ENCODE results near the gene ZNF789.

The ZNF789 gene

DNA sequence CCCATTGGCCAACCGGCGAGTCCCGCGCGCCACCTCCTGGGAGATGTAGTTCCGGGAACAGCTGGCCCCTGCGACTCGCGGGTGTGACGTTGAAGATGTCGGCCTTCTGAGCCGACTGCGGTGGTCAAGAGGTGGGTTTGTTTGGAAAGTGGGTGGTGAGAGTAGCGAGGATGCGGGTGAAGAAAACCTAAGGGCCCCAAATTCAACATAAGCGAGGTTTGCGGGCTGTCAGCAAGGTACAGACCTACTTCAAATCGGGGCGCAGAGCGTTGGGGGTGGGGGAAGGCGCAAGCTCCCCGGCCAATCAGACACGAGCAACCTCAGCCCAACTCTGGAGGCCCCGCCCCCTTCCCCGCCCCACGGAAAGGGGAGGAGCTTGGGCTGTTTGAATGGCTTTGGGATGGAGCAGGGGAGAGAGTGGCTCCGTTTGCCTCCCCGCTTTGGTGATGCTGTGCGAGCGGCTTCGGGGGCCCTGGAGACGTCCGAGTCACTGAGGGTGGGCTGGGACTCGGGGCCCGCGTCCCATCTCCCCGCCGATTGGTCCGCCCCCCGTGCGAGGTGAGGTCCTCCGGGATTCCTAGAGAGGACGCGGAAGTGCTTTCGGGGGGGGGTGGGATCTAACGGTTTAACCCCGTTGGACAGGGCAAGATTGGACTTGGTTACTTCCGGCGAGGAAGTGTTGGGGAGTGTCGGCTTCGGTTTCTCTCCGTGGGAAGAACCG lies 32.1 kb downstream of the ZNF789 start, which contains the start of gene ZKSCAN5:
ZKSCAN5 (plus strand) TSS at position 60 of the 721 bp plus-strand sequence. CDS start 1,383 bp downstream, outside the sequence.
- DNase-seq (ENCODE audit: low read depth in 2 of 2) = peak; percentile 88 to 90

DNA sequence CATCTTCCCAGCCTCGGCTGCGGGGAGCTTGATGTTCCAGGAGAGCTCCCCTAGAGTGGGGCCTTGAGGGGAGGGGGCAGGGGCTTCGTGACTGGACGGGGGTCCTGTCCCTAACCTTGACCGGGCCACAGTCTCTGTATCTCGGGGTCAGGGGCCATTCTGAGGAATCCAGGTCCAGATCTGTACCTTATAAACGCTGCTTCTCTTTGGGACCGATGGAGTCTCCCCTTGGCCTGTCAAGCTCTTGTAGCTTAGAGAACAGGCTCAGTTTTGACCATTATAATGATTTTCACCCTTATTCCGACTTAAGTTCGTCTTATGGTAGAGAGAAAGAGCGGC lies 32.6 kb downstream of the ZNF789 start:
- DNase-seq (ENCODE audit: low read depth in 2 of 2) = no peak

DNA sequence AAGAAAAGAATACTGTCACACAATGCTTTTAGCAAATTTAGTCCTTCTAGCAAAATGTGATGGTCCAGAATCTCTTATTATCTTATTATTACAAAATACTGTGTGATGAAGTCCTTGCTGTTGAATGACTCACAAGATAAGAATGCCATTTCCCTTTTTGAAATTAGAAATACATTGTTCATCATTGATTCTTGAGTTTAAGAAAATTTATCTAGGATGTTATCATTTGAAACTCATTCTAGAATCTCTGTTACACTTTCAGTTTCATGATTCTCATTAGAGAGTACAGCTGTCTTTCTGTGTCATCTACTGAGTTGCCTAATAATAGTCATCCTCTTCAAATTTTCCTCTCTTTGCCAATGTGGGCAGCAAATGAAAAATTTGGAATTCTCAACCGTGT lies 41.4 kb downstream of the ZNF789 start:
- DNase-seq (ENCODE audit: low read depth in 2 of 2) = no peak

DNA sequence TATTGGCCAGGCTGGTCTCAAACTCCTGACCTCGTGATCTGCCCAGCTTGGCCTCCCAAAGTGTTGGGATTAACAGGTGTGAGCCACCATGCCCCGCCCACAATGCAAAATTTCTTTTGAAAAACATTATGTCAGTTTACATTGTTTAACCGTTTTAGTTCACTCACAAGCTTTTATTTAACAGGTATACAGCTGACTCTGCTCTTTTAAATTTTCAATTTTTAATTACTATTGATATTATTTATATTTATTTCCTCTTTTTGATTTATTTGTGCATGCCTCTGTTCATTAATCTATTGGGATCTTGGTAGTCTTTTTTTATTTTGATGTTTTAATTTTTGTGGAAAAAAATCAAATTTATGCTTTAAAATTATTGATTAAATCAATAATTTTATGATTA lies 48.7 kb downstream of the ZNF789 start:
- DNase-seq (ENCODE audit: low read depth in 2 of 2) = no peak

DNA sequence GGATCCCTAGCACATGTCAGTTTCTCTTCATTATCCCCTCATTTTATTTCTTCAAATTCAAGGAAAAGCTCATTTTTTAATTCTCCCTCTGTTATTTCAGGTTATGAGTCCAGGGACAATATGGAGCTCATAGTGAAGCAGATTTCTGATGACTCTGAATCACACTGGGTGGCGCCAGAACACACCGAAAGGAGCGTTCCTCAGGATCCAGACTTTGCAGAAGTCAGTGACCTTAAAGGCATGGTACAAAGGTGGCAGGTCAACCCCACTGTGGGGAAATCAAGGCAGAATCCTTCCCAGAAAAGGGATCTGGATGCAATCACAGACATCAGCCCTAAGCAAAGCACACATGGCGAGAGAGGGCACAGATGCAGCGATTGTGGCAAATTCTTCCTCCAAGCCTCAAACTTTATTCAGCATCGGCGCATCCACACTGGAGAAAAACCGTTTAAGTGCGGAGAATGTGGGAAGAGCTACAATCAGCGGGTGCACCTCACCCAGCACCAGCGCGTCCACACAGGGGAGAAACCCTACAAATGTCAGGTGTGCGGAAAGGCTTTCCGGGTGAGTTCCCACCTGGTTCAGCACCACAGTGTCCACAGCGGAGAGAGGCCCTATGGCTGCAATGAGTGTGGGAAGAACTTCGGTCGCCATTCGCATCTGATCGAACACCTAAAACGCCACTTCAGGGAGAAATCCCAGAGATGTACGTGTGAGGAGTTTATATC lies 53.2 kb downstream of the ZNF789 start:
- no peak for DNase-seq (ENCODE audit: low read depth in 2 of 2)

DNA sequence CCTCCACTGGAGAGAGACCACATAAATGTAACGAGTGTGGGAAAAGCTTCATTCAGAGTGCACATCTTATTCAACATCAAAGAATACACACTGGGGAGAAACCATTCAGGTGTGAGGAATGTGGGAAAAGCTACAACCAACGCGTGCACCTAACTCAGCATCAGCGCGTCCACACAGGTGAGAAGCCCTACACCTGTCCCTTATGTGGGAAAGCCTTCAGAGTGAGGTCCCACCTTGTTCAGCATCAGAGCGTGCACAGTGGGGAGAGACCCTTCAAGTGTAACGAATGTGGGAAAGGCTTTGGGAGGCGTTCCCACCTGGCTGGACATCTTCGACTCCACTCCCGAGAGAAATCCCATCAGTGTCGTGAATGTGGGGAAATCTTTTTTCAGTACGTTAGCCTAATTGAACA lies 58.7 kb downstream of the ZNF789 start:
- no peak for DNase-seq (ENCODE audit: low read depth in 2 of 2)

DNA sequence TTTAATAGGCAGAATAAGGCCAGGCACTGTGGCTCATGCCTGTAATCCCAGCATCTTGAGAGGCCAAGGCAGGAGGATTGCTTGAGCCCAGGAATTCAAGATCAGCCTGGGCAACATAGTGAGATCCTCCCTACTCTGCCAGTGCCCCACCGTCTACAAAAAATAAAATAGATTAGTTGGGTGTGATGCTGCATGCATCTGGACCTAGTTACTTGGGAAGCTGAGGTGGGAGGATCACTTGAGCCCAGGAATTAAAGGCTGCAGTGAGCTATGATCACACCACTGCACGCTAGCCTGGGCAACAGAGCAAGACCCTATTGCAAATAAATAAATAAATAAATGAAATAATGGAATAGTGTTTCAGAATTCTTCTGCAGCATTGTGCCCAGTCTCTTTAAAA lies 63.0 kb downstream of the ZNF789 start:
- DNase-seq (ENCODE audit: low read depth in 2 of 2) = no peak

Data from fibroblast of skin of left biceps (primary cell).